Suprapubic skin (tissue), 4 donors: ENCODE data around the gene SBNO2. TPM values are rescaled to one million over a fixed set of nuclear protein-coding genes. Genes with fewer than 3 reads are reported as not detected.

Experiments
- DNase-seq, 2 donors: peaks; one replicate each; pipeline ENCODE4 v3.0.0-alpha.2; 2019; ENCODE audit warnings: low spot score in 2 of 2
- H3K27ac ChIP-seq: fragments of 200-600 bp; sonication (generic); one replicate; pipeline ENCODE4 v1.5.1; 2019
- H3K27me3 ChIP-seq: fragments of 200-600 bp; sonication (generic); one replicate; pipeline ENCODE4 v1.5.1; 2019
- H3K36me3 ChIP-seq: fragments of 200-600 bp; sonication (generic); one replicate; pipeline ENCODE4 v1.5.1; 2019
- H3K4me1 ChIP-seq: fragments of 200-600 bp; sonication (generic); one replicate; pipeline ENCODE4 v1.5.1; 2019
- H3K4me3 ChIP-seq: fragments of 200-600 bp; sonication (generic); one replicate; pipeline ENCODE4 v1.5.1; 2019; ENCODE audit warnings: mild to moderate bottlenecking
- H3K9me3 ChIP-seq: fragments of 200-600 bp; sonication (generic); one replicate; pipeline ENCODE4 v1.5.1; 2019
- CTCF ChIP-seq, 2 donors: fragments of 200-600 bp in 1 of 2; fragments of 450-650 bp in 1 of 2; sonication (generic) in 1 of 2; IDR thresholded peaks; one replicate each; pipeline ENCODE4 v1.5.1; 2016 to 2019; ENCODE audit warnings: antibody characterized with exemption in 2 of 2, mild to moderate bottlenecking in 1 of 2, moderate library complexity in 1 of 2
- EP300 ChIP-seq: sonication (generic); formaldehyde crosslinking; IDR thresholded peaks from one replicate; pipeline ENCODE4 v1.6.1; 2017; ENCODE audit warnings: antibody characterized with exemption
- POLR2A ChIP-seq, 2 donors: fragments of 450-650 bp; IDR thresholded peaks; one replicate each; pipeline ENCODE4 v1.6.1; 2017; ENCODE audit warnings: antibody characterized with exemption in 2 of 2, mild to moderate bottlenecking in 2 of 2, moderate library complexity in 2 of 2
- POLR2AphosphoS5 ChIP-seq, 3 donors: sonication (generic); formaldehyde crosslinking; IDR thresholded peaks; one replicate each; pipeline ENCODE4 v1.6.1; 2017; ENCODE audit warnings: antibody characterized with exemption in 3 of 3
- WGBS: methylation state at CpG from one replicate; pipeline ENCODE4 v1.1.5; 2018; 5-methylcytosine and 5-hydroxymethylcytosine counted together
- total RNA-seq, 4 donors: library from RNA; depleted of rRNA; stranded (reverse); fragments of >200 nt; gene quantifications; one replicate each; pipeline ENCODE4 v1.1.0, GENCODE V29; 2016

Gene SBNO2
- total RNA-seq, 4 donors from 2014 or later, result 36.7 to 58.9 (median 45.5) TPM

- TF ChIP-seq POLR2AphosphoS5 (IDR thresholded peaks at IDR 0.05), result no peak
- no peak for TF ChIP-seq POLR2A (IDR thresholded peaks at IDR 0.05)
- no peak for TF ChIP-seq EP300
- TF ChIP-seq CTCF (IDR thresholded peaks at IDR 0.05), result no peak
- H3K9me3 ChIP-seq, result no peaks in the 10 kb centered on the region
- no peaks in the 10 kb centered on the region for H3K27me3 ChIP-seq
- no peak overlapping the region for H3K27ac ChIP-seq
- H3K4me1 ChIP-seq, result peaks cover 15% of the 10 kb centered on the region
- DNase-seq, result no peak
- no peak overlapping the region for H3K4me3 ChIP-seq
- H3K36me3 ChIP-seq, result peaks cover 69% of the 10 kb centered on the region
- WGBS, result no CpG with 5 or more reads among the region's 22 CpGs
Observed at GRCh38 chr19:1221904-1222255, 47.8 kb upstream of the SBNO2 start.

GRCh38 chr19:1220976-1221903 is 47.2 kb upstream of the SBNO2 start:
- Histone ChIP-seq H3K4me1 (peaks cover 19% of the 10 kb centered on the region), H3K9me3 (no peaks in the 10 kb centered on the region), H3K27me3 (no peaks in the 10 kb centered on the region), H3K4me3 (no peak overlapping the region), H3K27ac (no peak overlapping the region), H3K36me3 (peaks cover 63% of the 10 kb centered on the region)
- TF ChIP-seq EP300 (no peak), CTCF (IDR thresholded peaks at IDR 0.05) (peak in 1 of 2 donors; percentile 56)
- no peak for DNase-seq
- WGBS, result 66% methylated on average over 9 of the region's 38 CpGs

- 80% methylated on average over 2 of the region's 33 CpGs for WGBS
Observed at GRCh38 chr19:1220477-1220930, 46.4 kb upstream of the SBNO2 start.

GRCh38 chr19:1219786-1220476 is 45.9 kb upstream of the SBNO2 start:
- Histone ChIP-seq H3K9me3 (no peaks in the 10 kb centered on the region), H3K27me3 (no peaks in the 10 kb centered on the region), H3K4me3 (no peak overlapping the region), H3K36me3 (peaks cover 50% of the 10 kb centered on the region), H3K27ac (no peak overlapping the region), H3K4me1 (peaks cover 32% of the 10 kb centered on the region)
- 94% methylated on average over 6 of the region's 19 CpGs for WGBS
- TF ChIP-seq CTCF (IDR thresholded peaks at IDR 0.05) (no peak), EP300 (no peak), POLR2AphosphoS5 (IDR thresholded peaks at IDR 0.05) (no peak)
- DNase-seq, result no peak

More at GRCh38 chr19:1220477-1220930, 46.4 kb upstream of the SBNO2 start:
- Histone ChIP-seq H3K4me3 (no peak overlapping the region), H3K4me1 (peaks cover 27% of the 10 kb centered on the region), H3K27me3 (no peaks in the 10 kb centered on the region), H3K27ac (no peak overlapping the region), H3K9me3 (no peaks in the 10 kb centered on the region), H3K36me3 (peaks cover 55% of the 10 kb centered on the region)
- no peak for DNase-seq
- TF ChIP-seq CTCF (IDR thresholded peaks at IDR 0.05), result no peak
- TF ChIP-seq EP300, result no peak
- TF ChIP-seq POLR2AphosphoS5 (IDR thresholded peaks at IDR 0.05), result no peak
- no peak for TF ChIP-seq POLR2A (IDR thresholded peaks at IDR 0.05)
